HG03457 (cell line): ENCODE measurements around the gene NUP98.
"Not testable (repeated sequence)": the region's sequence is repeated elsewhere in the genome, so short reads cannot be mapped to it uniquely, and the experiment has no call there.

ENCODE experiments used
- ATAC-seq: cut with Tn5 transposase; IDR thresholded peaks from one replicate; pipeline ENCODE4 v1.9.1; 2021; ENCODE audit warnings: moderate number of reproducible peaks; ENCODE audit not compliant: unreplicated experiment

The NUP98 gene

GRCh38 chr11:3645552-3645951 is 151.8 kb downstream of the NUP98 start:
- no peak for ATAC-seq

- no peak for ATAC-seq
These were observed 152.5 kb downstream of the NUP98 start, which contains the start of gene ART1 for GRCh38 chr11:3644817-3645235. TSS of gene ART1 (plus strand) at chr11:3645128. CDS start at chr11:3659214, 14,086 bp downstream.

- ATAC-seq: not testable (repeated sequence)
These were observed 154.2 kb downstream of the NUP98 start for GRCh38 chr11:3643102-3643546.

- no peak for ATAC-seq
These were observed 155.0 kb downstream of the NUP98 start for GRCh38 chr11:3642071-3642951.

GRCh38 chr11:3641701-3642070 is 155.7 kb downstream of the NUP98 start, which contains the start of gene ART5:
TSS of gene ART5 (minus strand) at chr11:3641992. CDS start at chr11:3641862, 130 bp downstream.
- ATAC-seq: no peak

- ATAC-seq: no peak
These were observed 156.2 kb downstream of the NUP98 start for GRCh38 chr11:3641191-3641590.

GRCh38 chr11:3639841-3640240 is 157.5 kb downstream of the NUP98 start:
- ATAC-seq: no peak

- ATAC-seq: no peak
These were observed 158.8 kb downstream of the NUP98 start for GRCh38 chr11:3638513-3638912.

GRCh38 chr11:3637201-3637600 is 160.2 kb downstream of the NUP98 start:
- ATAC-seq: no peak

- ATAC-seq: no peak
These were observed 161.5 kb downstream of the NUP98 start for GRCh38 chr11:3635641-3636375.

GRCh38 chr11:3632070-3632660 is 165.2 kb downstream of the NUP98 start:
- ATAC-seq: no peak

- no peak for ATAC-seq
These were observed 166.0 kb downstream of the NUP98 start for GRCh38 chr11:3631331-3631730.

GRCh38 chr11:3627291-3627690 is 170.1 kb downstream of the NUP98 start:
- no peak for ATAC-seq

- ATAC-seq: no peak
These were observed 170.9 kb downstream of the NUP98 start for GRCh38 chr11:3626250-3626960.
